Cardiac fibroblast (primary cell): ENCODE measurements around the gene POLR3B.

ENCODE experiments used
- DNase-seq, 2 donors: peaks; one replicate each; pipeline versions ENCODE4 v3.0.0 to v3.0.0-alpha.2; 2010; ENCODE audit warnings: low read depth in 2 of 2
- H3K4me3 ChIP-seq, 2 donors: replicated peaks in 1 of 2; 1 replicate in 1 of 2; 2 replicates in 1 of 2; pipeline ENCODE4 v1.5.1; 2011; ENCODE audit warnings: low read depth in 2 of 2, low read length in 2 of 2, mild to moderate bottlenecking in 2 of 2, moderate library complexity in 1 of 2
- CTCF ChIP-seq: IDR thresholded peaks from one replicate; pipeline ENCODE4 v1.5.1; 2011; ENCODE audit warnings: low read depth, mild to moderate bottlenecking, low read length, inconsistent platforms

The POLR3B gene

GRCh38 chr12:106329231-106329982, 28.1 kb upstream of the POLR3B start:
- H3K4me3 ChIP-seq, result no peak overlapping the region

GRCh38 chr12:106331599-106331998, 25.9 kb upstream of the POLR3B start:
- no peak for TF ChIP-seq CTCF
- no peak for DNase-seq
- H3K4me3 ChIP-seq, result no peak overlapping the region

More at GRCh38 chr12:106329231-106329982, 28.1 kb upstream of the POLR3B start:
- DNase-seq, result no peak
- TF ChIP-seq CTCF, result no peak

GRCh38 chr12:106332536-106332935, 25.0 kb upstream of the POLR3B start:
- no peak for DNase-seq
- no peak for TF ChIP-seq CTCF
- H3K4me3 ChIP-seq, result no peak overlapping the region

- DNase-seq, result no peak
- TF ChIP-seq CTCF, result no peak
Measured at GRCh38 chr12:106333010-106333409, 24.5 kb upstream of the POLR3B start.

GRCh38 chr12:106333756-106334155, 23.8 kb upstream of the POLR3B start:
- H3K4me3 ChIP-seq, result no peak overlapping the region
- no peak for DNase-seq
- no peak for TF ChIP-seq CTCF

More at GRCh38 chr12:106333010-106333409, 24.5 kb upstream of the POLR3B start:
- no peak overlapping the region for H3K4me3 ChIP-seq

GRCh38 chr12:106341086-106341877, 16.3 kb upstream of the POLR3B start:
- no peak for TF ChIP-seq CTCF
- no peak overlapping the region for H3K4me3 ChIP-seq
- DNase-seq, result no peak
